A673 (cell line): ENCODE measurements around the gene ITSN1.

Source experiments
- CTCF ChIP-seq: fragments of 300-800, 200-600 bp; sonication (generic); conservative IDR thresholded peaks from 2 replicates; pipeline ENCODE4 v1.5.1; 2017; ENCODE audit warnings: low read depth, mild to moderate bottlenecking, antibody characterized with exemption, low read length, moderate library complexity, mixed read lengths
- EZH2 ChIP-seq: fragments of 200-600 bp; sonication (generic); IDR thresholded peaks from 2 replicates; pipeline ENCODE4 v1.6.1; 2017; ENCODE audit warnings: borderline replicate concordance, low read depth, mild to moderate bottlenecking, mixed read lengths, antibody characterized with exemption, low read length; ENCODE audit not compliant: poor library complexity, severe bottlenecking

GRCh38 chr21:33884376-33885171 lies 242.3 kb downstream of the ITSN1 start:
- TF ChIP-seq CTCF (no peak), EZH2 (no peak)
